ENCODE data around the gene PRDM15.

The PRDM15 gene

DNA sequence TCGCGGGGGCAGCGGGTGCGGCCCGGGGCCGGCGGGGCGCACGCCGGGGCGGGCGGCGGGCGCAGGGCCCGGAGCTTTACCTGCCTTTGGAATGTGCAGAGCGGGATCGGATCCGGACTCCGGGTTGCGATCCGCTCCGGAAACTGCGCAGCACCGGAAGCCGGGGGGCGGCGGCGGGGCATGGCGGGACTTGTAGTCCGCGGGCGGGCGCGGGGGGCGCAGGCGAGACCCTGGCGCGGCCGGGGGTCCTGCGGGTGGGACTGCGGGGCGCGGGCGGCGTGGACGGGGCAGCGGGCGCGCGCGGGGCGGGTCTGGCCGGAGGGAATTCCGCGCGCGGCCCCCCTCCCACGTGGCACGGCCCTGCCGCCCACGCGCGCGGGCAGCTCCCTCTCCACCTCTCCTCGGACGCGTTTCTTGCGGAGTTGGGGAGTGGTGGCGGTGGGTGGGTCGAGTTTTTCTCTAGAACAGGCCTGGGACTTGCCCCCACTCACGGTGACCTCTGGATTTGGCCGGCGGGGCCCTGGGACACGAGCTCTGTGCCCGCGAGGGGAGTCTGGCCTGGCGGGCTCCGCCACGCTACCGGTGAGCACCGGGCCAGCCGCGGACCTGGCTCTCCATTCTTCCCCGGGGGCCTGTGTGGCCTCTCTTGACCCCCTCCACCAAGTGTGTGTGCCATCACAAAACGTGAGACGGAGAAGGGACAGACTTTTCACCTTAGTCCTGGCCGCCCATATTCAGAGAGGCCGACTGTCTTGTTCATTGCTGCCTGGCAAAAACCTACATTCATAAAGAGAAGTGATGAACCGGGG, at the start of gene PRDM15:
PRDM15 (minus strand) TSS at position 155 of the 809 bp plus-strand sequence. CDS start 18,981 bp downstream, outside the sequence.
- peak; percentile 69 to 84 (median 77) for DNase-seq (ENCODE audit: low read depth in 3 of 3)

GRCh38 chr21:41928621-41929220, 49.6 kb upstream of the PRDM15 start:
- no peak for DNase-seq (ENCODE audit: low read depth in 3 of 3)

GRCh38 chr21:41927727-41928409, 48.7 kb upstream of the PRDM15 start:
- DNase-seq (ENCODE audit: low read depth in 3 of 3): no peak

DNA sequence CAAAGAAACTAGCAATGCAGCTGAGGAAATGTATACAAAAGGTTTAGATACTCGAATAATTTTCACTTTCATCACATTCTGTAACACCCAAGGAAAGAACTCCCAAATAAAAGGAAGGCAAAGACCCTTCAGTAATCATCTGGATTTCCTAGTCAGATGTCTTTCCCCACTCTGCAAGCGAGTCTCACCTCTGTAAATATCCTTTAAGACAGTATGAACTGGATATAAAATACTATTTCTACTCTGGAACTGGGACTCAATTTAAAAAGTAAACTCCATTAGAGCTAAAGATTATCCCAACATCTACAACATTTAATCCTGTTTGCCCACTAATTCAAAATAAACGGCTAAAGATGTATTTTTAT, 47.6 kb upstream of the PRDM15 start:
- DNase-seq (ENCODE audit: low read depth in 3 of 3): no peak

DNA sequence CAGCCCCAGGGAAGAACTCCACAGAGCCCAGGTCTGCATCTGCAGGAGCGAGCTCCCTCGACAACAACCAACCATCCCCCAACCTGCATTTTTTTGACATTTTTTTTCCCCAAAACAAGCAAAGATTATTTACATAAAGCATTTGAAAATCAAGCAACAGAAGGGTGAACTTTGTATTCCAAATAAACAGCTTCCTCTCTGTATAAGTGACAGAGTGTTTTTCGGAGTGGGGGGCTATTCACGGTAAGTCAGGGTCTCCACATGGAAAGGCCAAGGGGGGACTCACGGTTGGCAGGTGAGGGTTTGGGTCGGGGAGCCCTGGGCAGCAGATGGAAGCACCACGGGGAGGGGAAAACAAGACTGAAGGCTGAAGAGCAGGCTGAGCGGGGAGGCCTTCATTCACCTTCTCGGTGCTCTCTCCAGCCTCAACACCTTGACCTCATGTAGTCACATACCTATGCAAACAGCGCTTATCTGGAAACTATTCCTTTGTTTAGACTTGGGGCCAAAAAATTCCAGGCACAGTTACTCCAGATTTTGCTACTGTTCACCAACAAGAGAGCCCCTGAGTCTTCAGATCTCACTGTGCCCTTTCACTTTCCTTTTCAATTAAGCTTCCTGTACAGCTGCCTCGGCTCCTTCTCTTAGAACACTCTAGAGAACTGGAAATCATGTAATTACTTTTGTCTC, 47.1 kb upstream of the PRDM15 start:
- no peak for DNase-seq (ENCODE audit: low read depth in 3 of 3)

GRCh38 chr21:41925767-41926116, 46.6 kb upstream of the PRDM15 start:
- no peak for DNase-seq (ENCODE audit: low read depth in 3 of 3)

GRCh38 chr21:41924368-41924754, 45.2 kb upstream of the PRDM15 start:
- no peak for DNase-seq (ENCODE audit: low read depth in 3 of 3)

DNA sequence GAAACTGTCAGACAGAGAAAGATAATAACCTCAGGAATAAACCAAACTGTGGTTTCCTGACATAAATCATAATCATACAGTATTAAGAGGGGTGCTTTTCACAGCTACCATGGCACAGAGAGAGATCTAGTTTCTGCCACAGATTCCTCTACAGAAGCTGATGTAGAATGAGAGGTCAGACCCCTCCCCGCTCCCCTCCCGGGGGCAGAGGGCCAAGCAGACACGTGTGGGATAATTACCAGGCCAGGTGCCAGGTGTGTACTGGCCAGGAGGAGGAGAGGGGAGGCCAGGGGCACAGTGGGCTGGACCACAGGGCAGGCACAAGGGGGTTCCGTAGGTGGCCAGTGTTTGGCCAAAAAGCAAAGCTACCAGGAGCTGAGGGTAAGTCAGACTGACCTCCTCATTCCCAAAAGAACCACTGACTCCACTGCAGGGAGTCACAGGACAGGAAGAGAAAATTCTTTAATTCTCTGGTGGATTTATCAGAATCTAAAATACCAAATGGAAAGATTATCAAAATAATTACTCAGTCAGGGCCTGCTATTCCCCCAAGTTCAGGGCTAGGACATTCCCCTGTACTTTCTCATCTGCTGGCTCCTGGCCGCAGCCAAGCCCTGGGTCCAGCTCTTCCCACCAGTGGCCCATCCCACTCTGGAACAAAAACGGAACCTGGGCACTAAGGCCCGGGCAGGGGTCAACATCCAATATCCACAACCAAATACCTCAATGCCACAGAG, 44.7 kb upstream of the PRDM15 start:
- no peak for DNase-seq (ENCODE audit: low read depth in 3 of 3)

DNA sequence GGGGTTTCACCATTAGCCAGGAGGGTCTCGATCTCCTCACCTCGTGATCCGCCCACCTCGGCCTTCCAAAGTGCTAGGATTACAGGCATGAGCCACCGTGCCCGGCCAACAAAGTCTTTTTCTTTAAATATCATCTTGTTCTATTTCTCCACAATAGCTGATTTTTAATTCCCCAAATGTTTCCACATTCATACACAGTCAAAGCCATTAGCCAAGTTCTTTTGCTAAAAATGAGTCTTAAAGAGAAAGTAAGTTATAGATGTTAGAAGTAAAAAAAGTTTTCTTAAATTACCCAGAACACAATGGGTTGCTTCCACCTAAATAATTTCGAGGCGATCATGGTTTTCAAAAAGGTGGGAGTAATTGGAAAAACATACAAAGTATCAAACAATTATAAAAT, 44.0 kb upstream of the PRDM15 start:
- DNase-seq (ENCODE audit: low read depth in 3 of 3): no peak

DNA sequence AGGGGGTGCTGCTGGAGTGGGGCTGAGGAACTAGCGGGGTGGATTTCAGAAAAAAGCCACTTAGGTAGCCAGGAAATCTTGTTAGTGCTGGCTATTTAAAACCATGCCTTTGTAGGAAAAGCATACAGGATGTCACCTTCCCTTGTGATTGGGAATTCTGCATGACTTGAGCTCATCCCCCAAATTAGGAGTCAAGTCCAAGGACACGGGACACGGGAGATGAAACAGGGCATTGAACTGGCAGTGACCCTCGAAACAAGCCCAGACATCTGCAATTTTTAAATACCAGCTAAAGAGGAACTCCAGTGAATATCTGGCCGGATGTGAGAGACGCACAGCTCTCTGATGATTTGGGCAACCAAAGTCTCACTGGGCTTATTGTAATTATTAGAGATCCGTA, 41.9 kb upstream of the PRDM15 start:
- DNase-seq (ENCODE audit: low read depth in 3 of 3): no peak

- no peak for DNase-seq (ENCODE audit: low read depth in 3 of 3)
These were observed 41.3 kb upstream of the PRDM15 start for GRCh38 chr21:41920476-41920875.

- DNase-seq (ENCODE audit: low read depth in 3 of 3): no peak
These were observed 40.7 kb upstream of the PRDM15 start for GRCh38 chr21:41919666-41920398.

DNA sequence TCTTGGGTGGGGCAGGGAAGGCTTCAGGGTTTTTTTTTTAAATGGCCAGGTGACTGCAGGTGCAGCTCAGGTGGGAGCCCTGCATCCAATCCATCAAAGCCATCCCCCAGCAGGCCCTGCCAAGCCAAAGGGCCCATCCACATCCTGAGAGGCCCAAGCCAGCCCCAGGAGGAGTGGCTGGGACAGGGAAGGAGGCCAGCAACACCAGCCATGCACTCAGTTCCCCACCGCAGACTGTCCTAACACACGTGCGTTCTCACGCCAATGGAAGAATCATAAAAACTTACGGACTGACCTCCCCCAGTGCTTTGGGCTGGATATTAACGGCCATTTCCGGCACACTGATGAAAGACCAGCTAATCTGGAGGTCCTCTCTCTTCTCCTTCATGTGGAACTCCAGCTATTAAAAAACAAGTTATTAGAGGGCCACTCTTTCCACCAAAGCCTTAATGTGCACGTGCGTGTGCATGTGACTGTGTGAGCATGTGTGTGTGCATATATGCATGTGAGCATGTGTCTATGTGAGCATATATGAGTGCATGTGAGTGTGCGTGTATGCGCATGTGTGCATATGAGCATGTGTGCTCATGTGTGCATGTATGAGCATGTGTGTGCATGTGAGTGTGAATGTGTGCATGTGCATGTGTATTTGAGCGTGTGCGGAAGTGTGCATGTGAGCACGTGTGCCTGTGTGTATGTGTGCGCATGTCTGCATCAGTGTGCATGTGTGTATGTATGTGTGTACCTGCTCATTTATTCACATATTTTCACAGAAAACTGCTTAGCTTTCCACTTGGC, 39.6 kb upstream of the PRDM15 start:
- DNase-seq (ENCODE audit: low read depth in 3 of 3): no peak

GRCh38 chr21:41917531-41917930, 38.4 kb upstream of the PRDM15 start:
- no peak for DNase-seq (ENCODE audit: low read depth in 3 of 3)

DNA sequence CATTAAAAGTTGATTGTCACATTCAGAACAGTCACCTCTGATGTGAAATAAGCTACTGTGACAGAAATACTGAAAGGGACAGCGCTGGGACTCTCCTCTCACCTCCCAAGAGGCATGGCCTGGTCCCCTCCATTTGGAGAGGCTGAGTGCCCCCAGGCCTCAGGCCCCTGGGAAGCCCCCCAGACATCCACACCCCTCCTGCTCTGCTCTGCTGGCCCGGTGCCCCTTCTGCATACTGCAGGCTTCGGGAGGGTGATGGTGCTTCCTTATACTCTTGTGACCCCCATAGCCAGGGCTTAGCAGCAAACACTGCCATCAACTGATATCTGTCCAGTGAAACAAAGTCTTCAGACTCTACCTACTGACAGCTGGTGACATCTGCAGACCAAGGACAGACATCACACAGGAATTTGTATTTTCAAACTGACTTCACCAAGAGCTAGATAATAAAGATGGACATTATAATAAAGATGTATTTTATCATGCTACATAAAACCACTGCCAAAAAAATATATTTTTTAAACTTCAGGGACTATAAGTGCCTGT, 37.8 kb upstream of the PRDM15 start:
- DNase-seq (ENCODE audit: low read depth in 3 of 3): no peak

- no peak for DNase-seq (ENCODE audit: low read depth in 3 of 3)
These were observed 35.8 kb upstream of the PRDM15 start for GRCh38 chr21:41914965-41915364.

GRCh38 chr21:41914358-41914757, 35.2 kb upstream of the PRDM15 start:
- DNase-seq (ENCODE audit: low read depth in 3 of 3): no peak

- DNase-seq (ENCODE audit: low read depth in 3 of 3): no peak
These were observed 34.1 kb upstream of the PRDM15 start for GRCh38 chr21:41913230-41913629.

- no peak for DNase-seq (ENCODE audit: low read depth in 3 of 3)
These were observed 29.7 kb upstream of the PRDM15 start for GRCh38 chr21:41908829-41909228.
